Esophagus muscularis mucosa (tissue), 4 donors: ENCODE data around the gene MAP3K20.

Experiments used
- EP300 ChIP-seq: sonication (generic); formaldehyde crosslinking; IDR thresholded peaks from one replicate; pipeline ENCODE4 v1.6.1; 2017; ENCODE audit warnings: antibody characterized with exemption
- POLR2A ChIP-seq: fragments of 450-650 bp; IDR thresholded peaks from one replicate; pipeline ENCODE4 v1.6.1; 2017; ENCODE audit warnings: antibody characterized with exemption, moderate library complexity, mild to moderate bottlenecking, low read depth
- POLR2AphosphoS5 ChIP-seq, 2 donors: sonication (generic); formaldehyde crosslinking; IDR thresholded peaks; one replicate each; pipeline ENCODE4 v1.6.1; 2017; ENCODE audit warnings: antibody characterized with exemption in 2 of 2
- TF ChIP-seq, protein P1 (sequence below), 3 experiments: fragments of 200-600 bp in 2 of 3; fragments of 450-650 bp in 1 of 3; sonication (generic) in 2 of 3; IDR thresholded peaks; one replicate each; pipeline ENCODE4 v1.5.1; 2017 to 2019; ENCODE audit warnings: antibody characterized with exemption in 3 of 3, mild to moderate bottlenecking in 2 of 3, moderate library complexity in 1 of 3

DNA sequence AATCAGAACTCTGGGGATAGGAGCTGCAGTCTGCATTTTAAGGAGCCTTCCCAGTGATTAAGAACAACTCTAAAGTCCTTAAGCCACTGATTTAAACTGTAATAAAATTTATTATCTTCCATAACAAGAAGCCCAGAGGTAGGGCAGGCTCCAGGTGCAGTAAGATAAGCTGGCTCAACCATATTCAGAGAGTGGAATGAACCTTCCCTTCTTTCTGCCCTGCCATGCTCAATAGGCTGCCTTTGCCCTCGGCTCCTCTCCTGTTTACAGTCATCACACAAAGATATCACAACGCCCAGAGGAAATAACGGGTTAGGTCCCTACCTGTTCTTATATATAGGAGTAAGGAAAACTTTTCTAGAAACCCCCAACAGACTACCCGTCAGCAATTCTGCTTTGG is 188.5 kb downstream of the MAP3K20 start:
- no peak for TF ChIP-seq POLR2A
- TF ChIP-seq, protein P1, sequence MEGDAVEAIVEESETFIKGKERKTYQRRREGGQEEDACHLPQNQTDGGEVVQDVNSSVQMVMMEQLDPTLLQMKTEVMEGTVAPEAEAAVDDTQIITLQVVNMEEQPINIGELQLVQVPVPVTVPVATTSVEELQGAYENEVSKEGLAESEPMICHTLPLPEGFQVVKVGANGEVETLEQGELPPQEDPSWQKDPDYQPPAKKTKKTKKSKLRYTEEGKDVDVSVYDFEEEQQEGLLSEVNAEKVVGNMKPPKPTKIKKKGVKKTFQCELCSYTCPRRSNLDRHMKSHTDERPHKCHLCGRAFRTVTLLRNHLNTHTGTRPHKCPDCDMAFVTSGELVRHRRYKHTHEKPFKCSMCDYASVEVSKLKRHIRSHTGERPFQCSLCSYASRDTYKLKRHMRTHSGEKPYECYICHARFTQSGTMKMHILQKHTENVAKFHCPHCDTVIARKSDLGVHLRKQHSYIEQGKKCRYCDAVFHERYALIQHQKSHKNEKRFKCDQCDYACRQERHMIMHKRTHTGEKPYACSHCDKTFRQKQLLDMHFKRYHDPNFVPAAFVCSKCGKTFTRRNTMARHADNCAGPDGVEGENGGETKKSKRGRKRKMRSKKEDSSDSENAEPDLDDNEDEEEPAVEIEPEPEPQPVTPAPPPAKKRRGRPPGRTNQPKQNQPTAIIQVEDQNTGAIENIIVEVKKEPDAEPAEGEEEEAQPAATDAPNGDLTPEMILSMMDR (IDR thresholded peaks at IDR 0.05): no peak
- TF ChIP-seq POLR2AphosphoS5 (IDR thresholded peaks at IDR 0.05): no peak
- no peak for TF ChIP-seq EP300
